ENCODE results near the gene INO80E.

The INO80E gene

GRCh38 chr16:29989111-29989858 is 6.8 kb upstream of the INO80E start:
- no peak overlapping the region for H3K4me3 ChIP-seq (replicated peaks; ENCODE audit: low read depth, low read length)
- TF ChIP-seq CTCF (IDR thresholded peaks at IDR 0.05; ENCODE audit: low read length, missing control alignments) = no peak
- no peak for DNase-seq (ENCODE audit: low read depth)

DNA sequence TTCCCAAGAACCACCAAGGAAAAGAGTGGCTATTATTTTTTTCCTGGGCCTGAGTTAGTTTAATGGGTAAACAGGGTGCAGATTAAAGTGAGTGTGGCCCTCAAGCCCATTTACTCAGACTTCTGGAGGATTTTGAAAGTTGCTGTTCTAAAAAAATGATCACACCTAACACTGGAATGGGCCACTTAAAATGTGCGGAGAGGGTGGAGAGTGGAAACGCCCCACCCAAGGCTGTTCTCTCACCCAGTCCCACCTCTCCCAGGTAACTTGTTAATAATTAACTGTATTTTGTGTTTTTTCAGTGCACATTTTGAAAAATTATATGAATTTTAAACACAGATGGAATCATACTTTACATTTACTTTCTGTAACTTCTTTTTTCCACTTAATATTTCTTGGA is 6.0 kb upstream of the INO80E start:
- DNase-seq (ENCODE audit: low read depth) = no peak
- no peak for TF ChIP-seq CTCF (IDR thresholded peaks at IDR 0.05; ENCODE audit: low read length, missing control alignments)
- H3K4me3 ChIP-seq (replicated peaks; ENCODE audit: low read depth, low read length) = no peak overlapping the region

- H3K4me3 ChIP-seq (replicated peaks; ENCODE audit: low read depth, low read length) = no peak overlapping the region
- TF ChIP-seq CTCF (IDR thresholded peaks at IDR 0.05; ENCODE audit: low read length, missing control alignments) = no peak
- no peak for DNase-seq (ENCODE audit: low read depth)
Observed at GRCh38 chr16:29990883-29991570, 5.0 kb upstream of the INO80E start.

- no peak for DNase-seq (ENCODE audit: low read depth)
- no peak overlapping the region for H3K4me3 ChIP-seq (replicated peaks; ENCODE audit: low read depth, low read length)
- no peak for TF ChIP-seq CTCF (IDR thresholded peaks at IDR 0.05; ENCODE audit: low read length, missing control alignments)
Observed at GRCh38 chr16:29991571-29991904, 4.5 kb upstream of the INO80E start.

GRCh38 chr16:29992344-29992967 is 3.6 kb upstream of the INO80E start:
- TF ChIP-seq CTCF (IDR thresholded peaks at IDR 0.05; ENCODE audit: low read length, missing control alignments) = no peak
- no peak overlapping the region for H3K4me3 ChIP-seq (replicated peaks; ENCODE audit: low read depth, low read length)
- peak; percentile 39 for DNase-seq (ENCODE audit: low read depth)

GRCh38 chr16:29993191-29993902 is 2.7 kb upstream of the INO80E start:
- no peak for TF ChIP-seq CTCF (IDR thresholded peaks at IDR 0.05; ENCODE audit: low read length, missing control alignments)
- DNase-seq (ENCODE audit: low read depth) = no peak
- H3K4me3 ChIP-seq (replicated peaks; ENCODE audit: low read depth, low read length) = no peak overlapping the region
